IPS DF 4.7 (cell line): Measurements from ENCODE around the gene PRUNE2.
"Not testable (repeated sequence)": the region's sequence is repeated elsewhere in the genome, so short reads cannot be mapped to it uniquely, and the experiment has no call there.

Experiments
- DNase-seq: peaks from one replicate; pipeline ENCODE4 v3.0.0-alpha.2; 2013; ENCODE audit warnings: low spot score; ENCODE audit errors: extremely low read depth

Gene PRUNE2

DNA sequence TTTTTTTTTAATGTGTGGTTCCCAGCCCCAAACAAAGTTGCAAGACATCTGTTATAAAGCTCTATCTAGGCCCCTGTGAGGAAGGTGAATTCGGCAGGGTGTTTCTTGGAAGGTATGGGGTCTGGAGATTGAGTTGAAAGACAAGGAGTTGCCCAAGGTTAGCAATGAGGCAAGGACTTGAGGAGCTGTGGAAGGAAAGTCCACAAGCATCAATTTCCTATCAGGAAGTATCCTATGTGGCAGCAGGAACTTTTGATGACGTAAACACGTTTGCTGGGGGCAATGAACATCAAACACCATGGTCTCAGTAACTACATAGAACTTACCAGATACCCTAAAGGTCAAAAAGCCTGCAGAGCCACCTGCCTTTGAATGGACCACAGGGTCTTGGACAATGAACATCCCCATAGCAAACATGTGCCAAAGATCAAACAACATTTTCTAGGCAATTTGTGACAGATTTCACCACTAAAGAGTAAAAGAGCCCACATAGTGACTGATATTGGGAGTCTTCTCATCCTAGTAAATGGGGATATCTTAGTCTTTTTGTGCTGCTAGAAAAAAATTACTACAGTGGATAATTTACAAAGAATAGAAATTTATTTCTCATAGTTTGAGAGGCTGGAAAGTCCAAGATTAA is 301.9 kb downstream of the PRUNE2 start:
- DNase-seq, result no peak

DNA sequence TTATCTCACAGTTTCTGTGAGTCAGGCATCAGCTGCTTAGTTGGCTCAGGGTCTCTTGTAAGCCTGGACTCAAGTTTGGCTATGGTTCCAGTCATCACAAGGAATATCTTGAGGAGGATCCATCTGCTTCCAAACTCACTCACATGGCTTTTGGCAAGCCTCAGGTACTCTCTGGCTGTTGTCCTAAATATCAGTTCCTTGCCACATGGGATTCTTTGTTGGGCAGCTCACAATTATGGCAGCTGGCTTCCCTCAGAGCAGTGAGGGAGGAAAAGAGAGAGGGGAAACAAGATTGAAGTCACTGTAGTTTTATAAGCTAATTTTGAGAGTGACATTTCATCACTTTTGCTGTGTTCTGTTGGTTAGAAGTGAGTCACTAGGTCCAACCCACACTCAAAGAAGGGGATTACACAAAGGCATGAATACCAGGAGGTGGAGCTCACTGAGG is 302.4 kb downstream of the PRUNE2 start:
- DNase-seq, result no peak

GRCh38 chr9:76602199-76602598 is 303.7 kb downstream of the PRUNE2 start:
- no peak for DNase-seq

DNA sequence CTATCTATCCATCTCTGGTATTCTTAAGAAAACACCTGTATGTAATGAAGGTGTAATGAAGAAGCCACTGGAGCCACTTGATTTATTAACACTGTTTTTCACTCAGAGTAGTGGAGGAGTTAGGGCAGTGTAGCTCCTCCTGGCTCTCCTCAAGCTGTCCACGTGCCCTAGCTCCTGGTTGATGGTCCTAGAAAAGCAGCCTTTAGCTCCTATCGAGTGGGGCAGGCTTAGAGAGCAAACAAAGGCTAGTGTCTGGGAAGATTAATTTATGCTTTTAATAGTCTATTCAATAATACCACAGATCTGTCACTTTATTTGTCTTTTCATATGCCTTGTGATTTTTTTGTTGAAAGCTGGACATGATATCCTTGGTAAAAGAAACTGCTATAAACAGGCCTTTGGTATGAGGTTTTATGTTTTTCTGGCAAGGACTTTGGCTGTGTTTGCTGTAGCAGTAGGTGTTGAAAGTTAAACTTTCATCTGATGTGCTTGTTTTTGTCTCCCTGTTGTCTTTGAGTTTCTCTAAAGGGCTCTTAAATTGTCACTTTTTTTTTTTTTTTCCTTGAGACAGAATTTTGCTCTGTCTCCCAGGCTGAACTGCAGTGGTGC is 305.8 kb downstream of the PRUNE2 start:
- DNase-seq, result no peak

- DNase-seq, result no peak
Measured at GRCh38 chr9:76598981-76599380, 306.9 kb downstream of the PRUNE2 start.

GRCh38 chr9:76595645-76596044 is 310.3 kb downstream of the PRUNE2 start:
- no peak for DNase-seq

GRCh38 chr9:76594764-76595424 is 311.0 kb downstream of the PRUNE2 start:
- DNase-seq, result peak; percentile 16

- not testable (repeated sequence) for DNase-seq
Measured at GRCh38 chr9:76593961-76594735, 311.8 kb downstream of the PRUNE2 start.

DNA sequence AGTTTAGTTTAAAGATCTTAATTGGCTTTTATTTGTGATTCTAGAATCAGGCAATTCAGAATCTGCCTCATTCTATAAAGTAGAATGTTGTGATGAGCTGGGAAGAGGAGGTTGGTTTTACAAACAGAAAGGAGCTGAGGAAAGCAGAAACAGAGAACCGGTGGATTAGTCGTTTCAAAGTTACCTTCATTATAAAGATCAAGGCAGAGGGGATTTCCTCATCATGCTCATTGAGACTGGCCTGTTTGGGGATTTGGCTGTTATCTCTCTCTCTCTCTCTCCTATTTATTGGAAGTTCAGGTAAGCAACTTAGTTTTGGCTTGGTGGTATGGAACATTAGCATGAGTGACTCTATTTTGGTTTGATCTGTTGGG is 313.0 kb downstream of the PRUNE2 start:
- no peak for DNase-seq

GRCh38 chr9:76592091-76592973 is 313.6 kb downstream of the PRUNE2 start:
- no peak for DNase-seq

GRCh38 chr9:76591256-76591950 is 314.5 kb downstream of the PRUNE2 start:
- DNase-seq, result no peak

GRCh38 chr9:76588316-76588715 is 317.6 kb downstream of the PRUNE2 start:
- no peak for DNase-seq

- no peak for DNase-seq
Measured at GRCh38 chr9:76586390-76587314, 319.3 kb downstream of the PRUNE2 start.

DNA sequence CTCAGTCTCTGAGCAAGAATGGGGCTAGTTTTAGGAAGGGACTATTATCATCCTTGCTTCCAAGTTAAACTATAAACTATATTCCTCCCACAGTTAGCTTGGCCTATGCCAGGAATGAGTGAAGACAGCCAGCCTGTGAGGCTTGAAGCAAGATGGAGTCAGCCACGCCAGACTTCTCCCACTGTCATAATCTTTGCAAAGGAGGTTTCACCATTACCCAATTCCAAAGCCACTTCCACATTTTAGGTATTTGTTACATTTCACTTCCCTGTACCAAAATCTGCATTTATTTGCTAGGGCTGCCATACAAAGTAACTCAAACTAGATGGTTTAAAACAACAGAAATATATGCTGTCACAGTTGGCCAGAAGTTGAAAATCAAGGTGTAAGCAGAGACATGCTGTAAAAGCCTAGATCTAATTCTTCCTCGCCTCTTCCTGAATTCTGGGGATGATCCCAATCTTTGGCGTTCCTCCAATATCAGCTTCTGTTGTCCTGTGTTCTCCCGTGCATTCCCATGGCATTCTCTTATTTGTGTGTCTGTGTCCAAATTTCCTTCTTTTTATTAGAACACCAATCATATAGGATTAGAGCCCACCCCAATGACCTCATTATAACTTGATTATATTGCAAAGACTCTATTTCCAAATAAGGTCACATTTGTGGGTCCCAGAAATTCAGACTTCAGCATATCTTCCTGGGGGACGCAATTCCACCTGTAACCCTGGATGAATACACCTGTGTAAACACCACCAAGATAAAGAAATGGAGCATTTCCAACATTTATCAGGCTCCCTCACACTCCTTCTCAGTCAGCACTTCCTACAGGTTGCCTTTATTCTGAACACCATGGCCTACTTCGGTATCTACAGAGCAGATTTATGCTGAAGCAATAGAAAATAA is 320.2 kb downstream of the PRUNE2 start:
- DNase-seq, result no peak

DNA sequence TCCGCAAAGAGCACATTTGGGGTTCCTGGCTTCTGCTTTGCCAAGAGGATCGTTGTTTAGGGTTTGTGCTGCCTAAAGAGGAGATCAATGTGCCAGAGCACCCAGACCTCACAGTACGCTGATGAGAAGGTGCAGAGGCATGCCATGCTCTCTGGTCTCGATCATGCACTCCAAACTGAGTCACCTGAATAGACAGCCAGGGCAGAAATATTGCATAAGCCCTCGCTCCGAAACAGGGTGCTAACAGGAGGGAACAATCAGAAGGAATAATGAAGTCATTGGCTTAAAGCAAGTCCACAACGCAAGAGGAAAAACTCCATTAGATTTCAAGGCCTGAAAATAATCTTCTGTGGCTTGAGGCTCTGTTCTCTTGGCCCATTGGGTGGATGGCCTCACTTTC is 322.7 kb downstream of the PRUNE2 start:
- DNase-seq, result no peak

DNA sequence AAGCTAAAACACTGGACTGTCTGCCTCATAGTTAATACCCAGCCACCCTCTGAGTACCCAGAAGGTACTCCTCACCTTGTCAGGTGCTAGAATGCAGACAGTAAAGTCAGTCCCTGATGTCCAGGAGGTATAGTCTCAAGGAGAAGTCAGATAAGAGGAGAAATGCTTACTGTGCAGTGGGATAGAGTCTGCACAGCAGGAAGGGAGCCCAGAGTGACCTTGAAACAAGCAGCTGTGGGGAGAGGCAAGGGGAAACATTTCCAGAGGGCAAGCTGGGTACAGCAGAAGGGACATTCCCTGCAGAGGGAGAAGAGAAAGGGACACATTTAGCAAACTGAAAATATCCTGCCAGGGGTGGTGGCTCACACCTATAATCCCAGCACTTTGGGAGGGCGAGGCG is 324.2 kb downstream of the PRUNE2 start:
- DNase-seq, result no peak

DNA sequence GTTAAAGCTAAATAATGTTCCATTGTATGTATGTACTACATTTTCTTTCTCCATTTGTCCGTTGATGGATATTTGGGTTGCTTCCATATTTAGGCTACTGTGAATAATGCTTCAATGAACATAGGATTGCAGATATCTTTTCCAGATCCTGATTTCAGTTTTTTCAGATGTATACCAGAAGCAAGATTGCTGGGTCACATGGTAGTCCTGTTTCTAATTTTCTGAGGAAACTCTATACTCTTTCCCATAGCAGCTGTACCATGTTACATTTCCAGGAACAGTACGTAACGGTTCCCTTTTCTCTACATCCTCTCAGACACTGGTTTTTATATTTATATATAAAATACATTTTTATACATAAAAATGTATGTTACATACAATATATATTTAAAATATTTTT is 325.1 kb downstream of the PRUNE2 start:
- no peak for DNase-seq

DNA sequence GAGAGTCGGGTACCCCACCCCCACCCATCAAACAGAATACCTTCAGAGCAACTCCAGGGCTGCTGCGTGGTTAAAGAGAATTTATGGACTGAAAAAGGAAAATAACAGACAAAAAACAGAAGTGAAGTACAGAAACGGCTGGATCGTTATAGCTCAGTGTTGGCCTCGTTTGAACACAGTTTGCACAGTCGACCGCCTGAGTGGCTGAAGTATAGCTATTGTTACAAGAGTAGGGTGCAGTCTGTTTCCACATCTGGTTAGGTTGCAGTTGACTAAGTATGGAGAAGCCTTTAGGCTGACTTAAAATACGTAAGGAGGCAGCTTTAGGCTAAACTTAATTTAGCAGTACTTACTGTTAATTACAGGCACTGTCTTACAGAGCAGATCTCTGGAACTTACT is 325.7 kb downstream of the PRUNE2 start:
- no peak for DNase-seq
